Astrocyte of the spinal cord (primary cell): ENCODE data around the gene SF3B2.

Source experiments
- DNase-seq: peaks from one replicate; pipeline ENCODE4 v3.0.0; 2011; ENCODE audit warnings: low read depth, low spot score
- H3K4me3 ChIP-seq: 2 replicates; pipeline ENCODE4 v1.5.1; 2011; ENCODE audit warnings: low read depth, mild to moderate bottlenecking, low read length, moderate library complexity
- CTCF ChIP-seq: IDR thresholded peaks from 2 replicates; pipeline ENCODE4 v1.5.1; 2012; ENCODE audit warnings: low read depth, mild to moderate bottlenecking, low read length, inconsistent platforms
- in situ Hi-C: cut with HindIII; loops from 2 replicates; pipeline ENCODE4 v1.10.0; 2017; ENCODE audit warnings: low sequenced_read_pairs

SF3B2 gene

GRCh38 chr11:66051766-66052663, at the start of gene SF3B2:
TSS of gene SF3B2 (plus strand) at chr11:66052364. CDS start at chr11:66052385, 21 bp downstream.
- peak within 1 kb of the TSS; percentile 94 for H3K4me3 ChIP-seq
- in situ Hi-C loops = no loop called here
- peak; percentile 99 for DNase-seq
- TF ChIP-seq CTCF = no peak

GRCh38 chr11:66002648-66003225, 49.4 kb upstream of the SF3B2 start:
- peak overlapping the region; percentile 83 for H3K4me3 ChIP-seq
- in situ Hi-C loops = no loop called here
- peak; percentile 11 for TF ChIP-seq CTCF
- DNase-seq = peak; percentile 38

- H3K4me3 ChIP-seq = peak overlapping the region; percentile 83
- in situ Hi-C loops = no loop called here
- no peak for DNase-seq
- TF ChIP-seq CTCF = no peak
Measured at GRCh38 chr11:66003291-66003690, 48.9 kb upstream of the SF3B2 start.

GRCh38 chr11:66004186-66004585, 48.0 kb upstream of the SF3B2 start:
- in situ Hi-C loops = no loop called here
- H3K4me3 ChIP-seq = no peak overlapping the region
- no peak for DNase-seq
- no peak for TF ChIP-seq CTCF

- in situ Hi-C loops = no loop called here
- no peak for TF ChIP-seq CTCF
- no peak for DNase-seq
- no peak overlapping the region for H3K4me3 ChIP-seq
Measured at GRCh38 chr11:66006134-66006890, 45.9 kb upstream of the SF3B2 start.

GRCh38 chr11:66006891-66007176, 45.3 kb upstream of the SF3B2 start:
- in situ Hi-C loops = no loop called here
- no peak overlapping the region for H3K4me3 ChIP-seq
- DNase-seq = no peak
- TF ChIP-seq CTCF = no peak
